H1 (cell line): ENCODE measurements around the gene DRC1. TPM values are rescaled to one million over a fixed set of nuclear protein-coding genes. Genes with fewer than 3 reads are reported as not detected.

Experiments
- CEBPB ChIP-seq: IDR thresholded peaks from 2 replicates; pipeline ENCODE4 v1.6.1; 2012; ENCODE audit warnings: low read depth, low read length
- CTBP2 ChIP-seq: IDR thresholded peaks from 2 replicates; pipeline ENCODE4 v1.7.0; 2011; ENCODE audit warnings: borderline replicate concordance, mild to moderate bottlenecking, moderate library complexity, mixed read lengths, low read length; ENCODE audit not compliant: insufficient read depth, insufficient read length
- EZH2 ChIP-seq: fragments of 200-600 bp; sonication (generic); IDR thresholded peaks from 2 replicates; pipeline ENCODE4 v1.7.1; 2012; ENCODE audit warnings: low read depth, mild to moderate bottlenecking, moderate library complexity, low read length, inconsistent platforms; ENCODE audit not compliant: severe bottlenecking
- FOSL1 ChIP-seq: IDR thresholded peaks from 2 replicates; pipeline ENCODE4 v1.6.1; 2011; ENCODE audit warnings: mild to moderate bottlenecking, low read depth, low read length, moderate library complexity; ENCODE audit not compliant: insufficient read depth
- GTF2F1 ChIP-seq: IDR thresholded peaks from 2 replicates; pipeline ENCODE4 v1.6.1; 2012; ENCODE audit warnings: low read depth, low read length, improper control_type of control experiment, borderline replicate concordance
- SUZ12 ChIP-seq: fragments of 200-600 bp; sonication (generic); IDR thresholded peaks from 2 replicates; pipeline ENCODE4 v1.6.1; 2012; ENCODE audit warnings: mild to moderate bottlenecking, inconsistent platforms, low read length, moderate library complexity, mixed read lengths
- TEAD4 ChIP-seq: IDR thresholded peaks from 2 replicates; pipeline ENCODE4 v1.6.1; 2012; ENCODE audit warnings: low read depth, low read length, inconsistent platforms, mixed read lengths
- YY1 ChIP-seq: IDR thresholded peaks from 2 replicates; pipeline ENCODE4 v1.6.1; 2011; ENCODE audit warnings: low read depth, mild to moderate bottlenecking, low read length
- polyA plus RNA-seq, 7 experiments: library from polyadenylated mRNA; depleted of rRNA in 3 of 7; stranded (reverse) in 5 of 7; unstranded in 2 of 7; fragments of >200 nt in 5 of 7; fragments of 200-250 nt in 2 of 7; gene quantifications; 1 replicate in 5 of 7; 2 replicates in 1 of 7; 4 replicates in 1 of 7; pipeline versions ENCODE4 v1.2.1 to v1.2.3, GENCODE V29; 2011 to 2013; ENCODE audit warnings: missing spikeins in 2 of 7, mixed read lengths in 2 of 7
- total RNA-seq: library from RNA; stranded (reverse); fragmentation: NEBNext Ultra II Directional; extraction: Animal tissue kit (Norgen Biotek cat#: 25700); gene quantifications from 2 replicates; pipeline ENCODE4 v1.2.1, GENCODE V29; 2021

DRC1 gene
- total and polyA plus RNA-seq, 2 of the 8 experiments (the other 6 are each of a cell fraction or from before 2014, with no cell fraction given), result 0.08 TPM; not detected in 1

- TF ChIP-seq CEBPB, result no peak
- no peak for TF ChIP-seq SUZ12
- no peak for TF ChIP-seq EZH2
- no peak for TF ChIP-seq GTF2F1
- no peak for TF ChIP-seq YY1
- TF ChIP-seq FOSL1, result no peak
- TF ChIP-seq TEAD4, result no peak
- no peak for TF ChIP-seq CTBP2
These were observed 45.6 kb upstream of the DRC1 start (continued) for GRCh38 chr2:26356111-26356510.
